Fibroblast of the aortic adventitia (primary cell): ENCODE data around the gene EDIL3. TPM values are rescaled to one million over a fixed set of nuclear protein-coding genes. Genes with fewer than 3 reads are reported as not detected.
"Not testable (repeated sequence)": the region's sequence is repeated elsewhere in the genome, so short reads cannot be mapped to it uniquely, and the experiment has no call there.

Experiments
- DNase-seq: peaks from one replicate; pipeline ENCODE4 v3.0.0-alpha.2; 2010; ENCODE audit warnings: low read depth
- H3K4me3 ChIP-seq: 2 replicates; pipeline ENCODE4 v1.5.1; 2011; ENCODE audit warnings: low read depth, mild to moderate bottlenecking, control low read depth, low read length, moderate library complexity
- CTCF ChIP-seq: IDR thresholded peaks from 2 replicates; pipeline ENCODE4 v1.5.1; 2011; ENCODE audit warnings: mild to moderate bottlenecking, low read length, control low read depth, inconsistent platforms; ENCODE audit not compliant: insufficient read depth
- total RNA-seq: library from RNA; depleted of rRNA; stranded (reverse); fragments of >200 nt; gene quantifications from 2 replicates; pipeline ENCODE4 v1.2.3, GENCODE V29; 2012; ENCODE audit warnings: low replicate concordance

The EDIL3 gene
- total RNA-seq, 1 donor, result 248 TPM

- DNase-seq, result no peak
- TF ChIP-seq CTCF, result no peak
- no peak overlapping the region for H3K4me3 ChIP-seq
Observed at GRCh38 chr5:84299959-84300358, 84.7 kb downstream of the EDIL3 start.

GRCh38 chr5:84298628-84299027 is 86.1 kb downstream of the EDIL3 start:
- DNase-seq, result no peak
- no peak overlapping the region for H3K4me3 ChIP-seq
- TF ChIP-seq CTCF, result no peak

GRCh38 chr5:84297641-84298040 is 87.0 kb downstream of the EDIL3 start:
- not testable (repeated sequence) for DNase-seq, H3K4me3 ChIP-seq

GRCh38 chr5:84292788-84293653 is 91.7 kb downstream of the EDIL3 start:
- H3K4me3 ChIP-seq, result no peak overlapping the region
- TF ChIP-seq CTCF, result no peak
- no peak for DNase-seq

GRCh38 chr5:84292000-84292642 is 92.6 kb downstream of the EDIL3 start:
- DNase-seq, result no peak

GRCh38 chr5:84290673-84291072 is 94.0 kb downstream of the EDIL3 start:
- DNase-seq, result no peak
- H3K4me3 ChIP-seq, result no peak overlapping the region
- no peak for TF ChIP-seq CTCF

More at GRCh38 chr5:84292000-84292642, 92.6 kb downstream of the EDIL3 start:
- H3K4me3 ChIP-seq, result no peak overlapping the region
- TF ChIP-seq CTCF, result no peak

GRCh38 chr5:84290161-84290560 is 94.5 kb downstream of the EDIL3 start:
- no peak for TF ChIP-seq CTCF
- H3K4me3 ChIP-seq, result no peak overlapping the region
- peak; percentile 41 for DNase-seq
